G401 (cell line): Measurements from ENCODE around the gene TOMM34. TPM values are rescaled to one million over a fixed set of nuclear protein-coding genes. Genes with fewer than 3 reads are reported as not detected.
A peak's percentile ranks its signal among the peaks of the same experiment; 100 is the strongest.

ENCODE experiments used
- DNase-seq: peaks from one replicate; pipeline ENCODE4 v3.0.0-alpha.2; 2015; ENCODE audit warnings: low spot score
- in situ Hi-C: cut with HindIII; loops from 2 replicates; pipeline ENCODE4 v1.10.0; 2016; ENCODE audit warnings: low sequenced_read_pairs, mixed read lengths
- total RNA-seq: library from RNA; depleted of rRNA; stranded (reverse); fragments of >200 nt; shearing (Covaris generic); gene quantifications from 2 replicates; pipeline ENCODE4 v1.2.3, GENCODE V29; 2014

TOMM34 gene
- total RNA-seq, 1 experiment from 2014 or later, result 42.0 TPM

GRCh38 chr20:44965651-44966029 lies 5.4 kb upstream of the TOMM34 start:
- DNase-seq, result no peak
- in situ Hi-C loops, result no loop called here

GRCh38 chr20:44963325-44964215 lies 3.4 kb upstream of the TOMM34 start:
- in situ Hi-C loops, result no loop called here

GRCh38 chr20:44962483-44962882 lies 2.3 kb upstream of the TOMM34 start:
- no peak for DNase-seq

More at GRCh38 chr20:44963325-44964215, 3.4 kb upstream of the TOMM34 start:
- DNase-seq, result no peak

GRCh38 chr20:44961870-44962267 lies 1.7 kb upstream of the TOMM34 start:
- no peak for DNase-seq
- in situ Hi-C loops, result no loop called here

More at GRCh38 chr20:44962483-44962882, 2.3 kb upstream of the TOMM34 start:
- in situ Hi-C loops, result no loop called here

- in situ Hi-C loops, result no loop called here
- DNase-seq, result no peak
These were observed 1.0 kb upstream of the TOMM34 start for GRCh38 chr20:44961011-44961869.

- in situ Hi-C loops, result no loop called here
- DNase-seq, result peak; percentile 38
These were observed 527 bp downstream of the TOMM34 start for GRCh38 chr20:44959638-44960102.

GRCh38 chr20:44959082-44959637 lies 1.0 kb downstream of the TOMM34 start:
- peak; percentile 11 for DNase-seq
- in situ Hi-C loops, result no loop called here

- in situ Hi-C loops, result no loop called here
- no peak for DNase-seq
These were observed 1.9 kb downstream of the TOMM34 start for GRCh38 chr20:44958276-44958675.

GRCh38 chr20:44956410-44956809 lies 3.8 kb downstream of the TOMM34 start:
- in situ Hi-C loops, result no loop called here

GRCh38 chr20:44955270-44955669 lies 4.9 kb downstream of the TOMM34 start:
- in situ Hi-C loops, result no loop called here
- DNase-seq, result no peak

More at GRCh38 chr20:44956410-44956809, 3.8 kb downstream of the TOMM34 start:
- DNase-seq, result no peak

GRCh38 chr20:44954211-44954610 lies 6.0 kb downstream of the TOMM34 start:
- in situ Hi-C loops, result no loop called here
- no peak for DNase-seq

- in situ Hi-C loops, result no loop called here
- no peak for DNase-seq
These were observed 7.5 kb downstream of the TOMM34 start for GRCh38 chr20:44952731-44953130.

GRCh38 chr20:44950368-44950767 lies 9.8 kb downstream of the TOMM34 start:
- no peak for DNase-seq
- in situ Hi-C loops, result no loop called here

GRCh38 chr20:44948513-44948912 lies 11.7 kb downstream of the TOMM34 start:
- in situ Hi-C loops, result no loop called here
- no peak for DNase-seq

GRCh38 chr20:44948107-44948506 lies 12.1 kb downstream of the TOMM34 start:
- DNase-seq, result no peak
- in situ Hi-C loops, result no loop called here

- in situ Hi-C loops, result no loop called here
- DNase-seq, result no peak
These were observed 13.8 kb downstream of the TOMM34 start for GRCh38 chr20:44946271-44946852.

GRCh38 chr20:44945261-44945660 lies 14.9 kb downstream of the TOMM34 start:
- in situ Hi-C loops, result no loop called here
- DNase-seq, result no peak

- DNase-seq, result no peak
- in situ Hi-C loops, result no loop called here
These were observed 16.4 kb downstream of the TOMM34 start for GRCh38 chr20:44943828-44944227.

- no peak for DNase-seq
- in situ Hi-C loops, result no loop called here
These were observed 17.8 kb downstream of the TOMM34 start for GRCh38 chr20:44942264-44942973.
